ENCODE measurements around the gene APP. TPM values are rescaled to one million over a fixed set of nuclear protein-coding genes. Genes with fewer than 3 reads are reported as not detected.
"Not testable (repeated sequence)": the region's sequence is repeated elsewhere in the genome, so short reads cannot be mapped to it uniquely, and the experiment has no call there.

The APP gene
- total RNA-seq, 2 experiments from 2014 or later, result 22.8 to 24.5 TPM

GRCh38 chr21:25925064-25925800 is 245.3 kb downstream of the APP start:
- ChIA-PET CTCF (no interaction called here), POLR2A (no interaction called here)

- POLR2A ChIA-PET, CTCF ChIA-PET: not testable (repeated sequence)
These were observed 252.4 kb downstream of the APP start for GRCh38 chr21:25918152-25918551.

- ChIA-PET CTCF (no interaction called here), POLR2A (no interaction called here)
These were observed 254.3 kb downstream of the APP start for GRCh38 chr21:25916226-25916625.

- ChIA-PET CTCF (no interaction called here), POLR2A (no interaction called here)
These were observed 257.1 kb downstream of the APP start for GRCh38 chr21:25913479-25913878.

- ChIA-PET POLR2A (no interaction called here), CTCF (interaction anchor here (1.4 kb wide), 1 partner anchor 10 kb away, joined by 4 read pairs; no protein-coding TSS in a partner anchor)
These were observed 258.2 kb downstream of the APP start for GRCh38 chr21:25912402-25912746.

GRCh38 chr21:25911730-25912401 is 258.7 kb downstream of the APP start:
- POLR2A ChIA-PET, result no interaction called here
- CTCF ChIA-PET, result interaction anchor here (1.4 kb wide), 1 partner anchor 9 kb away, joined by 4 read pairs; no protein-coding TSS in a partner anchor

- ChIA-PET POLR2A (no interaction called here), CTCF (no interaction called here)
These were observed 259.8 kb downstream of the APP start for GRCh38 chr21:25910809-25911208.

GRCh38 chr21:25909341-25909740 is 261.2 kb downstream of the APP start:
- POLR2A ChIA-PET, result no interaction called here
- CTCF ChIA-PET, result interaction anchor here (0.7 kb wide), 2 partner anchors 17 to 389 kb away, joined by 3 to 4 read pairs; no protein-coding TSS in a partner anchor

- ChIA-PET CTCF (interaction anchor here (0.7 kb wide), 1 partner anchor 390 kb away, joined by 4 read pairs; no protein-coding TSS in a partner anchor), POLR2A (interaction anchor here (0.7 kb wide), 1 partner anchor 504 kb away, joined by 7 read pairs; no protein-coding TSS in a partner anchor)
These were observed 262.1 kb downstream of the APP start for GRCh38 chr21:25908495-25908894.

- CTCF ChIA-PET, result no interaction called here
- POLR2A ChIA-PET, result no interaction called here
These were observed 262.8 kb downstream of the APP start for GRCh38 chr21:25907573-25908275.

- POLR2A ChIA-PET, result no interaction called here
- CTCF ChIA-PET, result interaction anchor here (0.6 kb wide), 1 partner anchor 16 kb away, joined by 3 read pairs; no protein-coding TSS in a partner anchor
These were observed 264.0 kb downstream of the APP start for GRCh38 chr21:25906587-25906986.

- CTCF ChIA-PET, result no interaction called here
- POLR2A ChIA-PET, result no interaction called here
These were observed 265.4 kb downstream of the APP start for GRCh38 chr21:25905126-25905525.

GRCh38 chr21:25904044-25904695 is 266.4 kb downstream of the APP start:
- CTCF ChIA-PET, result no interaction called here

GRCh38 chr21:25903607-25904006 is 267.0 kb downstream of the APP start:
- ChIA-PET CTCF (no interaction called here), POLR2A (no interaction called here)

More at GRCh38 chr21:25904044-25904695, 266.4 kb downstream of the APP start:
- POLR2A ChIA-PET, result no interaction called here

GRCh38 chr21:25901330-25901979 is 269.1 kb downstream of the APP start:
- ChIA-PET POLR2A (no interaction called here), CTCF (interaction anchor here (0.6 to 1.5 kb wide), 2 partner anchors 11 to 101 kb away, joined by 3 to 4 read pairs; no protein-coding TSS in a partner anchor)

GRCh38 chr21:25898671-25899070 is 271.9 kb downstream of the APP start:
- POLR2A ChIA-PET, result no interaction called here
- CTCF ChIA-PET, result no interaction called here

- POLR2A ChIA-PET, result no interaction called here
- CTCF ChIA-PET, result no interaction called here
These were observed 273.2 kb downstream of the APP start for GRCh38 chr21:25897383-25897782.

GRCh38 chr21:25896501-25897056 is 274.0 kb downstream of the APP start:
- ChIA-PET CTCF (no interaction called here), POLR2A (no interaction called here)

GRCh38 chr21:25895565-25896205 is 274.9 kb downstream of the APP start:
- ChIA-PET CTCF (interaction anchor here (0.8 kb wide), 1 partner anchor 20 kb away, joined by 3 read pairs; no protein-coding TSS in a partner anchor), POLR2A (no interaction called here)

All from activated CD8-positive, alpha-beta memory T cell treated with anti-CD3 and anti-CD28 coated beads for 36 hours (primary cell).